Heart left ventricle (tissue), 16 donors: ENCODE measurements around the gene CLCN6. TPM values are rescaled to one million over a fixed set of nuclear protein-coding genes. Genes with fewer than 3 reads are reported as not detected.
"Not testable (repeated sequence)": the region's sequence is repeated elsewhere in the genome, so short reads cannot be mapped to it uniquely, and the experiment has no call there.

Experiments
- ATAC-seq, 4 donors: fragments of 200-7000 bp; cut with Tn5 transposase; one replicate each; pipeline ENCODE4 v1.9.1; 2020 to 2022; ENCODE audit warnings: moderate library complexity in 4 of 4, mild to moderate bottlenecking in 3 of 4, moderate number of reproducible peaks in 1 of 4
- DNase-seq, 5 donors: peaks; one replicate each; pipeline ENCODE4 v3.0.0-alpha.2; 2020
- H3K27ac ChIP-seq, 12 donors: fragments of 200-600 bp; sonication (generic) in 4 of 12; one replicate each; pipeline versions ENCODE4 v1.5.0 to v1.8.0; 2016 to 2022; ENCODE audit warnings: mild to moderate bottlenecking in 2 of 12
- H3K27me3 ChIP-seq, 9 donors: fragments of 200-600 bp; sonication (generic) in 2 of 9; one replicate each; pipeline versions ENCODE4 v1.5.1 to v1.8.0; 2016 to 2022; ENCODE audit warnings: mild to moderate bottlenecking in 3 of 9
- H3K36me3 ChIP-seq, 9 donors: fragments of 200-600 bp; sonication (generic) in 2 of 9; one replicate each; pipeline versions ENCODE4 v1.5.0 to v1.8.0; 2018 to 2022; ENCODE audit warnings: mild to moderate bottlenecking in 2 of 9
- H3K4me1 ChIP-seq, 12 donors: fragments of 200-600 bp; sonication (generic) in 4 of 12; one replicate each; pipeline versions ENCODE4 v1.5.0 to v1.8.0; 2016 to 2022; ENCODE audit warnings: mild to moderate bottlenecking in 3 of 12
- H3K4me3 ChIP-seq, 12 donors: fragments of 200-600 bp; sonication (generic) in 4 of 12; one replicate each; pipeline versions ENCODE4 v1.5.0 to v1.8.0; 2017 to 2022; ENCODE audit warnings: mild to moderate bottlenecking in 9 of 12, moderate library complexity in 4 of 12
- H3K9me3 ChIP-seq, 12 donors: fragments of 200-600 bp; sonication (generic) in 4 of 12; one replicate each; pipeline versions ENCODE4 v1.5.0 to v1.8.0; 2016 to 2022; ENCODE audit warnings: mild to moderate bottlenecking in 1 of 12
- POLR2A ChIP-seq, 2 donors: fragments of 450-650 bp; IDR thresholded peaks; one replicate each; pipeline ENCODE4 v1.6.1; 2017; ENCODE audit warnings: antibody characterized with exemption in 2 of 2, mild to moderate bottlenecking in 2 of 2, moderate library complexity in 2 of 2
- WGBS, 4 donors: extraction: QIAGEN DNeasy Blood & Tissue Kit in 2 of 4; methylation state at CpG; one replicate each; pipeline versions ENCODE4 v1.1.5 to v1.1.7; 2013 to 2018; 5-methylcytosine and 5-hydroxymethylcytosine counted together
- intact Hi-C, 10 donors: fragments of 100-400 bp; cut with DNase I; formaldehyde crosslinking; loops; one replicate each; pipeline versions ENCODE4 v1.11.1 to v1.14.2; 2022
- polyA plus RNA-seq, 2 donors: library from polyadenylated mRNA; stranded (reverse); fragments of 200-250 nt; gene quantifications; one replicate each; pipeline ENCODE4 v1.2.3, GENCODE V29; 2013
- total RNA-seq, 9 donors: library from RNA; depleted of rRNA in 2 of 9; stranded (reverse); fragments of >200 nt in 2 of 9; fragmentation: NEBNext Ultra II Directional in 3 of 9; extraction: Animal tissue kit (Norgen Biotek cat#: 25700) in 3 of 9; gene quantifications; one replicate each; pipeline versions ENCODE4 v1.1.0 to v1.2.4, GENCODE V29; 2016 to 2023
- TF ChIP-seq, protein P1 (sequence below), 12 donors: fragments of 200-600 bp; sonication (generic) in 4 of 12; IDR thresholded peaks; one replicate each; pipeline versions ENCODE4 v1.5.0 to v1.8.0; 2018 to 2022; ENCODE audit warnings: antibody characterized with exemption in 12 of 12, mild to moderate bottlenecking in 5 of 12
- donor health status: ischemic (EF 13 %, LVEDD 7.1; RV severe dilation, severe dysfunction).
- donor health status: healthy with polysubstance abuse.
- donor health status: DM: no; HTN: yes; CAD: no.
- donor health status: DM: no; HTN: no; CAD: no.
- donor health status: ischemic (EF 25% LVEDD 6.9; RV normal size, moderate dysfunction).
- donor health status: ischemic (EF 25% LVEDD 5.7; RV mildly dilated, moderate dysfunction).
- donor health status: healthy.
- donor health status: DM: yes; HTN: yes; CAD: no.
- donor health status: ischemic (EF 35%, LVEDD 5.7; RV mildly dilated, moderate dysfunction).
- donor health status: nonischemic (EF 11% LVEDD 7.7; RV severe dilation, severe dysfunction).
- donor health status: DM: yes; HTN: yes; CAD: no.
- donor health status: PGD.
- donor health status: ischemic (EF 29% LVEDD 5.4; RV normal size, mild dysfunction).
- donor health status: nonischemic (EF 23%, LVEDD 6.1; RV moderate dilation, normal function).

The CLCN6 gene
- total and polyA plus RNA-seq, 11 donors: 10.2 to 21.5 (median 17.2) TPM

DNA sequence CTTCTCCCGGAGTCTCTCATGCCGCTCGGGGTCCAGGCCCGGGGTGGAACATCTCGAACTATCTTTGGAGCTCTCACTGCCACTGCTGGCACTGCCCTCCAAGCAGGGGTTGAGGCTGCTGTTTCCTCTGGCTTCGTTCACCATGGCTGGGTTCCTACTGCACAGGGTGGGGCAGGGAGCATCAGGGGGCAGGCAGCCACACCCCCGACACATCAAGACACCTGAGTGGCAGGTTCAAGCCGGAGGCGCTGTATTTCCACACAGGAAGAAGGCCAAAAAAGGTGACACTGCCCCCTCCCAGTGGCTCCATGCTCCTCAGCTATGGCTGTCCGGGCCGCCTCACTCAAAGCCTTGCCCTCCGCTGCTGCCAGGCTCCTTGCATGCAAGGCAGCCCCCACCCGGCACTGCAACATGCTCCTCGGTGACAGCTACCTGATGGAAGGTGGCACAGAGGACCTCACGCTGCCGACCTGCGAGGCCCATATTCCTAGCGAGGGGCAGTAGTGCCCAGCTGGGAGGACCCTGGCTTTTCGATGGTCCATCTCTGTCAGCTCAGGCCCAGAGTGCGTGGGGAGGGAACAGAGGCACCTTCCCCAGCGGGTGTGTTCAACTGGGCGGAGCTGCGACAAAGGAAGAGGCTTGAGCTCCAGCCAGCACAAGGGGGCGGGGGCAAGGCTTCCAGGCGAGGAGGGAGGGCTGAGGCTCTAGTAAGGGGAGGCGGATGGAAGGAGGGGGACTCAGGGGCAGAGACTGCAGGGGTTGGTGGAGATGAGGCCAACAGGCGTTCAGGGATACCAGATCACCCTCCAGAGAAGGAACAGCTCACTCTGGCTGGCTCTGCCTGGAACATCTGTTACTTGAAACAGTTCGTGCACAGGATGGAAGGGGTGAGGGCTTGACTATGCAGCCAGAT is 2.8 kb upstream of the CLCN6 start:
- 0 to 4% (median 1%) methylated on average over 19 to 28 of the region's 28 CpGs for WGBS, 4 donors
- Histone ChIP-seq H3K4me3 (peak overlapping the region; percentile 44 to 98 (median 82)), H3K36me3 (peaks cover 0 to 47% (median 38%) of the 10 kb centered on the region in 9 donors), H3K27me3 (no peaks in the 10 kb centered on the region), H3K27ac (peak overlapping the region; percentile 97 to 100 (median 99)), H3K4me1 (peaks cover 14 to 83% (median 55%) of the 10 kb centered on the region in 12 donors), H3K9me3 (no peaks in the 10 kb centered on the region)
- peak; percentile 95 to 98 (median 97) for DNase-seq
- intact Hi-C loops: loop anchor here in 6 of 10 donors (1.0 to 10.0 kb wide), 6 partner anchors 16 to 528 kb away; partner anchors contain the start of genes AGTRAP (in 5 of the 6) and UBIAD1 (in 1 of the 6)
- ATAC-seq: peak; percentile 62 to 75 (median 68)
- TF ChIP-seq POLR2A (IDR thresholded peaks at IDR 0.05): peak in 1 of 2 donors; percentile 87
- TF ChIP-seq, protein P1, sequence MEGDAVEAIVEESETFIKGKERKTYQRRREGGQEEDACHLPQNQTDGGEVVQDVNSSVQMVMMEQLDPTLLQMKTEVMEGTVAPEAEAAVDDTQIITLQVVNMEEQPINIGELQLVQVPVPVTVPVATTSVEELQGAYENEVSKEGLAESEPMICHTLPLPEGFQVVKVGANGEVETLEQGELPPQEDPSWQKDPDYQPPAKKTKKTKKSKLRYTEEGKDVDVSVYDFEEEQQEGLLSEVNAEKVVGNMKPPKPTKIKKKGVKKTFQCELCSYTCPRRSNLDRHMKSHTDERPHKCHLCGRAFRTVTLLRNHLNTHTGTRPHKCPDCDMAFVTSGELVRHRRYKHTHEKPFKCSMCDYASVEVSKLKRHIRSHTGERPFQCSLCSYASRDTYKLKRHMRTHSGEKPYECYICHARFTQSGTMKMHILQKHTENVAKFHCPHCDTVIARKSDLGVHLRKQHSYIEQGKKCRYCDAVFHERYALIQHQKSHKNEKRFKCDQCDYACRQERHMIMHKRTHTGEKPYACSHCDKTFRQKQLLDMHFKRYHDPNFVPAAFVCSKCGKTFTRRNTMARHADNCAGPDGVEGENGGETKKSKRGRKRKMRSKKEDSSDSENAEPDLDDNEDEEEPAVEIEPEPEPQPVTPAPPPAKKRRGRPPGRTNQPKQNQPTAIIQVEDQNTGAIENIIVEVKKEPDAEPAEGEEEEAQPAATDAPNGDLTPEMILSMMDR (IDR thresholded peaks at IDR 0.05): peak in 1 of 12 donors; percentile 17

DNA sequence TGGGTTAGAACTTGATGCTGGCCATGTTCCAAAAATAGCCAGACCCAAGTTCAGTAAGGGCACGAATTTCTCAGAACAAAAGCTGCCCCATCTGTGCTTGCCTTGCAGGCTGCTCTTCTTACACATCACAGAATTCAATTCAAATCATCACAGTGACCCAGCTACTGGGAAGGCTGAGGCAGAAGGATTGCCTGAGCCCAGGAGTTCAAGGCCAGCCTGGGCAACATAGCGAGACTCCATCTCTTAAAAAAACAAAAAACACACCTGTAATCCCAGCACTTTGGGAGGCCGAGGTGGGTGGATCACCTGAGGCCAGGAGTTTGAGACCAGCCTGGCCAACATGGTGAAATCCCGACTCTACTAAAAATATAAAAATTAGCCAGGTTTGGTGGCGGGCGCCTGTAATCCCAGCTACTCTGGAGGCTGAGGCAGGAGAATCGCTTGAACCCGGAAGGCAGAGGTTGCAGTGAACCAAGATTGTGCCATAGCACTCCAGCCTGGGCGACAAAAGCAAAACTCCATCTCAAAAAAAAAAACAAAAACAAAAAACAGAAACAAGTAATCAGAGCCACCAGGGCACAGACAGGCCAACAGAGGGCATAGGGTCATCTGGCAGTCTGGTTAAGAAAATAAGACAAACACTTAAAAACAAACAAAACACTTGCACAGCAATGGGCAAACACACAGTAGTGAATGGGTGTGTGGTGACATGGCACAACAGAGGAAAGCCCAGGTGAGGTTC is 1.9 kb upstream of the CLCN6 start:
- intact Hi-C loops: loop anchor here in 8 of 10 donors (1.0 to 10.0 kb wide), 8 partner anchors 13 to 529 kb away; partner anchors contain the start of genes AGTRAP (in 5 of the 8) and UBIAD1 (in 1 of the 8)
- H3K4me3 ChIP-seq: peak overlapping the region in 11 of 12 donors; percentile 63 to 98 (median 82)
- H3K4me1 ChIP-seq: peaks cover 14 to 83% (median 60%) of the 10 kb centered on the region in 12 donors
- not testable (repeated sequence) for H3K9me3 ChIP-seq, DNase-seq, H3K27me3 ChIP-seq, ATAC-seq
- H3K27ac ChIP-seq: peak overlapping the region; percentile 97 to 100 (median 99)
- WGBS, 4 donors: 63 to 69% (median 68%) methylated on average over 9 of the region's 9 CpGs
- H3K36me3 ChIP-seq: peaks cover 0 to 47% (median 38%) of the 10 kb centered on the region in 9 donors

DNA sequence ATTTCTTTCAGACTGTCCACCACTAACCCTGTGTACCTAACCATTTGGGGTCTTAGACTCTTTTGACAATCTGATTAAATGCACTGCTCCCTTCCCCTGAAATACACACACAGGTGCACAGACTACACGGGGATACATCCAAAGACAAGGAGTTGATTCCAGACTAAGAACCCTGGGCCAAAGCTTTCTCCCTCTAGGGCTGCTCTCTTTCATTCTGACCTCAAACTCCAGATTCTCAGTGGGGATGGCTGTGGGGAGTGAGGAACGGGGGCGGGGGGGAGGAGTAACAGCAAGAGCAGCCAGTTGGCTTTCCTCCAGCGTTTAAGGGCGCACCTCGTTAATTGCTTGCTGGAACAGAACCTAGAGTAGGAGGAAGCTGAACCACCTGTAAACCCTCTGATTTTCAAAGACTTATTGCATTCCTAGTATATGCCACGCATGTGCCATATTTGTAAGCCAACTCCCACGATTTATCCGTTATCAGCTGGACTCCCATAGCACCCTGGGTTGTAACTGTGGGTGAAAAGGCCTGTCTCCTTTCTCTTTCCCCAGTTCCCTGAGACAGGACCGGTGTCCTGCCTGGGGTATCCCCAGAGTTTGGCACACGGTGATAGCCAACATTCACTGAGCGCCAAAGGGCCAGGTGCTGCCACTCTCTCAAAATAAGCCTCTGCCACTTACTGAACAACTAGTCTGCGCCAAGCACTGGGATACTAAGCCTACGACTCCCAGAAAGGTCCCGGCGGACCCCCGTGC is 1.1 kb upstream of the CLCN6 start:
- Histone ChIP-seq H3K36me3 (peaks cover 0 to 48% (median 38%) of the 10 kb centered on the region in 9 donors), H3K4me1 (peaks cover 14 to 87% (median 62%) of the 10 kb centered on the region in 12 donors), H3K27me3 (no peaks in the 10 kb centered on the region), H3K27ac (peak overlapping the region; percentile 97 to 100 (median 99)), H3K4me3 (peak overlapping the region; percentile 63 to 98 (median 82)), H3K9me3 (no peaks in the 10 kb centered on the region)
- TF ChIP-seq, protein P1 (IDR thresholded peaks at IDR 0.05): no peak
- TF ChIP-seq POLR2A (IDR thresholded peaks at IDR 0.05): no peak
- peak in 4 of 5 donors; percentile 69 to 80 (median 76) for DNase-seq
- intact Hi-C loops: loop anchor here in 9 of 10 donors (1.0 to 10.0 kb wide), 5 partner anchors 14 to 530 kb away; partner anchors contain the start of genes AGTRAP (in 8 of the 9) and UBIAD1 (in 1 of the 9)
- peak in 3 of 4 donors; percentile 0 to 13 (median 0) for ATAC-seq
- whole genome bisulfite sequencing, 4 donors: 2 to 3% (median 3%) methylated on average over 13 to 17 of the region's 17 CpGs
